ENCODE results near the gene PRKG1. TPM values are rescaled to one million over a fixed set of nuclear protein-coding genes. Genes with fewer than 3 reads are reported as not detected.

Gene PRKG1
- total RNA-seq, 1 donor from 2014 or later, result 0.17 TPM

DNA sequence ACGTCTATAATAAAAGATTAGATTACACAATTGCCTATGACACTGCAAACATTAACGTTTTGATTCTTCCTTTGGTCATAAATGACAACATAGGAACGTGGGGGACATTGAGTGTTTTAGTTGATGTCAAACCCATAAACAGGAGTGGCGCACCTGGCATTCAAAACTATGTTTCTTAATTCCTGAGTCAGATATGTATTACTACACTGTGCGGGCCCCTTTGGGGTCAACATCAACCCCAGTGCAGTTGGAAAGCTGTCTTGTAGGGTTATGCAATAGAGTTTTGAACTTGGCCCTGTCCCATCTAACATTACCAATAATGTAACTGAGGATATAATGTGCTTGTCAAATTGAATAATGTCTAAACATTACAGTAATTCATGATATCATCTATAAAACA, 468.6 kb downstream of the PRKG1 start:
- TF ChIP-seq, protein P1, sequence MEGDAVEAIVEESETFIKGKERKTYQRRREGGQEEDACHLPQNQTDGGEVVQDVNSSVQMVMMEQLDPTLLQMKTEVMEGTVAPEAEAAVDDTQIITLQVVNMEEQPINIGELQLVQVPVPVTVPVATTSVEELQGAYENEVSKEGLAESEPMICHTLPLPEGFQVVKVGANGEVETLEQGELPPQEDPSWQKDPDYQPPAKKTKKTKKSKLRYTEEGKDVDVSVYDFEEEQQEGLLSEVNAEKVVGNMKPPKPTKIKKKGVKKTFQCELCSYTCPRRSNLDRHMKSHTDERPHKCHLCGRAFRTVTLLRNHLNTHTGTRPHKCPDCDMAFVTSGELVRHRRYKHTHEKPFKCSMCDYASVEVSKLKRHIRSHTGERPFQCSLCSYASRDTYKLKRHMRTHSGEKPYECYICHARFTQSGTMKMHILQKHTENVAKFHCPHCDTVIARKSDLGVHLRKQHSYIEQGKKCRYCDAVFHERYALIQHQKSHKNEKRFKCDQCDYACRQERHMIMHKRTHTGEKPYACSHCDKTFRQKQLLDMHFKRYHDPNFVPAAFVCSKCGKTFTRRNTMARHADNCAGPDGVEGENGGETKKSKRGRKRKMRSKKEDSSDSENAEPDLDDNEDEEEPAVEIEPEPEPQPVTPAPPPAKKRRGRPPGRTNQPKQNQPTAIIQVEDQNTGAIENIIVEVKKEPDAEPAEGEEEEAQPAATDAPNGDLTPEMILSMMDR (conservative IDR thresholded peaks at IDR 0.05; ENCODE audit: low read depth, low read length), result no peak
- no peak for DNase-seq (ENCODE audit: low read depth)
- H3K4me3 ChIP-seq (ENCODE audit: low read depth, low read length), result no peak overlapping the region

DNA sequence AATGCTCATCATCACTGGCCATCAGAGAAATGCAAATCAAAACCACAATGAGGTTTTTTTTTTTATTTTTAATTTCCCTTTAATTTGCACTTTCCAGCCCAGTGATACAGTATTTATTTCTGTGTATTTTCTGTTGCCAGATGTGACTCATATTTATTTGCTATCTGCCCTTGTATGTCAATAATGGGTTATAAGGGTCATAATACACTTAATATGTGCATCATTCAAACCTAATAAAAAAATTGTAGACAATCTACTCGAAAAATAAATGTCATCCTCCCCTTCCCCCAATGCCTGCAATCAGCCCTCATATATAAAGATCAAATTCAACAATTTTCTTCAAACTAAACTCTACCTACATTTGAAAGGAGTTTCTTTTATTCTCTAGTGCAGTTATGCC, 470.6 kb downstream of the PRKG1 start:
- no peak for DNase-seq (ENCODE audit: low read depth)
- TF ChIP-seq, protein P1 (conservative IDR thresholded peaks at IDR 0.05; ENCODE audit: low read depth, low read length), result no peak

DNA sequence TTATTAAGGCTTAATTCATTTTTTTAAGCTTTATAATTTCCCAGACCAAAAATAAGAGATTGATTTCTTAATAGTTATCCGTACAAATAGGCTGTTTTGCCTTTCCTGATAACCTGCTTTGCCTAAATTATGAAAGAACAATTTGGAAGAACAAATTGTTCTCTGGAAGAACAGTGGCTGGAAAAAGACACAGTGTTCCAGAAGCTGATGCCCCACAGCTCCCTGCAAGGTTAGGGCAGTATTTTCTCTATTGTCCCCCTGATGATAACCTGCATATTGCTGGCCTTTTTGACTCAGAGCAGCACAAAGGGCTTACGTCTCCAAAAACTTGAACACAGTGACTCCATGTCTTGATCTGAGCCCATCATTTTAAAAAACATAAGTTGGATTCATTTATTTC, 473.7 kb downstream of the PRKG1 start:
- no peak for DNase-seq (ENCODE audit: low read depth)
- H3K4me3 ChIP-seq (ENCODE audit: low read depth, low read length), result no peak overlapping the region
- TF ChIP-seq, protein P1 (conservative IDR thresholded peaks at IDR 0.05; ENCODE audit: low read depth, low read length), result no peak

More for the DNA sequence above, 470.6 kb downstream of the PRKG1 start:
- H3K4me3 ChIP-seq (ENCODE audit: low read depth, low read length), result no peak overlapping the region

DNA sequence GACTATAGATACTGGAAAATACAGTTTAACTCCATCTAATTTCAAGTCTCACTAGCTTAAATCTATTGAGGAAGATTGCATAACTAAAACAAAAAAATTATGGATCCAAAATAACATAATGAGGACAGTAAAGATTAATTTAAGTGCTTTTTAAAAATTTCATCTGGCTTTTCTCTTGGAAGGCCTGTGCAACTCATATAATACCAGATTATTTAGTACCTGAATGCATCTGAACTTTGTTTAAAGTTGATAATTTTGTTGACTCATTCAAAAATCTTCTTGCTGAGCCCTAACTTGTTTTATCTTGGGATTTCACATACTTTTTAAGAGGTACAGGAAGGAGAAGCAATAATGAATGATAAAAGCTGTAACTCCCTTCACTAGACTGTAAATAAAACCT, 478.6 kb downstream of the PRKG1 start:
- TF ChIP-seq, protein P1 (conservative IDR thresholded peaks at IDR 0.05; ENCODE audit: low read depth, low read length), result no peak
- no peak overlapping the region for H3K4me3 ChIP-seq (ENCODE audit: low read depth, low read length)
- DNase-seq (ENCODE audit: low read depth), result no peak

DNA sequence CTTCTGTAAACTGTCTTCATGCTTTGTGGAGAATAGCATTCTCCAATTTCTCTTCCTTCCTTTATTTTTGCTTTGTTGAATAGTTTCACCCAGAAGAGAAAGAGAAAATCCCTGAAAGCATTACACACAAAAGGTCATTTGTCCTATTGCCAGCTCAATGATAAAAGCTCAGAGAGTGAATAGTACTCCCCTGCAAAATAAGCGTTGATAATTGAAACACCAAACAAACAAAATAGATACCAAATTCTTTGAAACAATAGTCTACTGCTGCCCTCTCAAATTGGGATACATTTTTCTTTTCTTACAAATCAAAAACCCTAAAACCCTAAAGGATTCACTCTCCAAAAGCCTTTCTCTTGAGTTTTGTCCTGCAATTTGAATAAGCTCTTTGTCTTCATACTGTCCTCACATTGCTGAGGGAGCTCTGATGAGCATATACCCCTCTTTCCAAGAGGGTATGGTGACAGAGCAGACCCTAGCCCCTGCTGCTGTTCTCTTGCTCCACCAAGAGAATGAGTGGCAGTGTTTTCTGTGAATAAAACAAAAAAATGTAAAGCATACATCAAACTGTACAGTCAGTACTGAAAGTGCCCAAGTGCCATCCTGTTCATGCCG, 490.7 kb downstream of the PRKG1 start:
- DNase-seq (ENCODE audit: low read depth), result no peak
- no peak overlapping the region for H3K4me3 ChIP-seq (ENCODE audit: low read depth, low read length)
- TF ChIP-seq, protein P1 (conservative IDR thresholded peaks at IDR 0.05; ENCODE audit: low read depth, low read length), result no peak

DNA sequence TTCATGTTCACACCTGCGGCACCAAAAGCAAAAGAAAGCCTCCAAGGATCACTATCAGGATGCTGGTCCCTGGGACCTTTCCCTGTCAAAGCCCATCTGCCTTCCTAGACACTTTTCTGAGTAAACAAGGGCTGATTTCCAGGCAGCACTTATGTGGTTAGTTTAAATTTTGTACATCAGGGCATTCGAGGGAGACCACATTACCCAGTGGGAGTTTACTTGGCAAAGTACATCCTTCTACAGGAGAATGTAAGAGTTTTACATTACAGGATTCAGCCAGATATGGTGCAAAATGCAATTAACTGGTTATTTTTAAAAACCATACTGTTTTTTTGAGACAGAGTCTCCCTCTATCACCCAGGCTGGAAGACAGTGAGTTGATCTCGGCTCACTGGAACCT, 493.0 kb downstream of the PRKG1 start:
- TF ChIP-seq, protein P1 (conservative IDR thresholded peaks at IDR 0.05; ENCODE audit: low read depth, low read length), result no peak
- no peak overlapping the region for H3K4me3 ChIP-seq (ENCODE audit: low read depth, low read length)
- DNase-seq (ENCODE audit: low read depth), result no peak

DNA sequence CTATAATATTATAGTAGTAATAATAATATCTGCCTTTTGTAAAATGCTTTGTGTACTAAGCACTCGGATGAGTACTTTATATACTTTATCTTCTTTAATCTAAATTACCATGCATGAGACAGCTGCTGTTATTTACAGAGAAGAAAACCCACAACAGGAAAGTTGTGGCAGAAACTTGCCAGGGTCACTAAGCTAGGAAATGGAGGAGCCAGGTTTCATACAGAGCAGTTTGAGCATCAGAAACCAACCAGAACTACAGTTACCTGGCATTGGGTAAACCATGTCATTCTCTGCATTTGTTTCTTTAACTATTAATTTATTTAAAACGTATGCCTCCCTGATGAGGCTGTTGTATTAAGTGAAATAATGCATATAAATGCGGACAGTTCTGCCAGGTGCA, 495.2 kb downstream of the PRKG1 start:
- no peak overlapping the region for H3K4me3 ChIP-seq (ENCODE audit: low read depth, low read length)
- no peak for DNase-seq (ENCODE audit: low read depth)
- TF ChIP-seq, protein P1 (conservative IDR thresholded peaks at IDR 0.05; ENCODE audit: low read depth, low read length), result no peak

All from epithelial cell of proximal tubule (primary cell).